Neural progenitor cell (in vitro differentiated cells): ENCODE measurements around the gene IGSF21. TPM values are rescaled to one million over a fixed set of nuclear protein-coding genes. Genes with fewer than 3 reads are reported as not detected.

Experiments
- DNase-seq: peaks from one replicate; pipeline ENCODE4 v3.0.0-alpha.2; 2016; ENCODE audit warnings: low spot score
- H2AFZ ChIP-seq: fragments of 200-600 bp; sonication (generic); replicated peaks from 2 replicates; pipeline ENCODE4 v1.6.1; 2016; ENCODE audit warnings: antibody characterized with exemption
- H3F3A ChIP-seq: fragments of 200-600 bp; sonication (generic); 2 replicates; pipeline ENCODE4 v1.6.1; 2016; ENCODE audit warnings: antibody characterized with exemption, low read depth
- H3K27ac ChIP-seq: fragments of 200-600 bp; sonication (generic); 2 replicates; pipeline ENCODE4 v1.5.1; 2016; ENCODE audit warnings: mild to moderate bottlenecking
- H3K27me3 ChIP-seq: fragments of 200-600 bp; sonication (generic); 2 replicates; pipeline ENCODE4 v1.6.1; 2016; ENCODE audit warnings: mild to moderate bottlenecking, moderate library complexity
- H3K36me3 ChIP-seq: fragments of 200-600 bp; sonication (generic); 2 replicates; pipeline ENCODE4 v1.5.1; 2016
- H3K4me1 ChIP-seq: fragments of 200-600 bp; sonication (generic); 2 replicates; pipeline ENCODE4 v1.6.1; 2016; ENCODE audit warnings: mixed run types
- H3K4me2 ChIP-seq: fragments of 200-600 bp; sonication (generic); 2 replicates; pipeline ENCODE4 v1.6.1; 2016
- H3K4me3 ChIP-seq: fragments of 200-600 bp; sonication (generic); 2 replicates; pipeline ENCODE4 v1.5.1; 2016
- H3K79me2 ChIP-seq: fragments of 200-600 bp; sonication (generic); 2 replicates; pipeline ENCODE4 v1.6.1; 2016; ENCODE audit warnings: low read depth
- H3K9ac ChIP-seq: fragments of 200-600 bp; sonication (generic); 2 replicates; pipeline ENCODE4 v1.6.1; 2016
- H3K9me3 ChIP-seq: fragments of 200-600 bp; sonication (generic); 2 replicates; pipeline ENCODE4 v1.5.1; 2016; ENCODE audit warnings: low read depth
- H4K20me1 ChIP-seq: fragments of 200-600 bp; sonication (generic); 2 replicates; pipeline ENCODE4 v1.6.1; 2016; ENCODE audit warnings: low read depth
- H3K27ac Mint-ChIP-seq: 3 replicates; pipeline ENCODE4 v1.8.0; 2021; ENCODE audit warnings: mixed read lengths
- H3K27me3 Mint-ChIP-seq: 2 replicates; pipeline ENCODE4 v1.8.0; 2022; ENCODE audit warnings: low read depth, mild to moderate bottlenecking, inconsistent platforms, moderate library complexity, mixed read lengths; ENCODE audit not compliant: insufficient read depth
- H3K36me3 Mint-ChIP-seq: 3 replicates; pipeline ENCODE4 v1.8.0; 2021; ENCODE audit warnings: mixed read lengths
- H3K4me1 Mint-ChIP-seq: 3 replicates; pipeline ENCODE4 v1.8.0; 2021; ENCODE audit warnings: mixed read lengths
- H3K4me3 Mint-ChIP-seq: 3 replicates; pipeline ENCODE4 v1.8.0; 2021; ENCODE audit warnings: mild to moderate bottlenecking, moderate library complexity, mixed read lengths
- H3K9me3 Mint-ChIP-seq: 3 replicates; pipeline ENCODE4 v1.8.0; 2020; ENCODE audit warnings: mixed read lengths
- CTCF ChIP-seq: fragments of 200-600 bp; sonication (generic); IDR thresholded peaks from 2 replicates; pipeline ENCODE4 v1.5.1; 2017; ENCODE audit warnings: antibody characterized with exemption, mild to moderate bottlenecking
- EZH2 ChIP-seq: fragments of 200-600 bp; sonication (generic); IDR thresholded peaks from 2 replicates; pipeline ENCODE4 v1.6.1; 2017; ENCODE audit warnings: antibody characterized with exemption, mild to moderate bottlenecking, moderate library complexity
- EZH2phosphoT487 ChIP-seq: fragments of 200-600 bp; sonication (generic); IDR thresholded peaks from 2 replicates; pipeline ENCODE4 v1.6.1; 2017; ENCODE audit warnings: antibody characterized with exemption
- total RNA-seq: library from RNA; depleted of rRNA; stranded (reverse); fragments of >200 nt; gene quantifications from 2 replicates; pipeline ENCODE4 v1.2.3, GENCODE V29; 2015; ENCODE audit warnings: low replicate concordance

The IGSF21 gene
- total RNA-seq, 1 donor from 2014 or later: 1.7 TPM

GRCh38 chr1:18094096-18094495, 13.5 kb upstream of the IGSF21 start:
- H3K4me1 Mint-ChIP-seq: peaks cover 40% of the 10 kb centered on the region
- no peak overlapping the region for H3K4me3 Mint-ChIP-seq
- Histone ChIP-seq H3K9me3 (no peaks in the 10 kb centered on the region), H3F3A (peaks cover 42% of the 10 kb centered on the region), H3K27ac (no peak overlapping the region), H3K4me1 (peaks cover 43% of the 10 kb centered on the region), H3K4me3 (no peak overlapping the region), H3K4me2 (no peak overlapping the region), H4K20me1 (no peaks in the 10 kb centered on the region), H3K79me2 (no peaks in the 10 kb centered on the region), H3K36me3 (no peaks in the 10 kb centered on the region), H3K27me3 (no peaks in the 10 kb centered on the region), H3K9ac (no peak overlapping the region), H2AFZ (no peak overlapping the region)
- H3K27me3 Mint-ChIP-seq: peaks cover 18% of the 10 kb centered on the region
- H3K9me3 Mint-ChIP-seq: peaks cover 3% of the 10 kb centered on the region
- no peak for TF ChIP-seq EZH2
- no peak for TF ChIP-seq CTCF
- TF ChIP-seq EZH2phosphoT487: no peak
- H3K36me3 Mint-ChIP-seq: no peaks in the 10 kb centered on the region
- H3K27ac Mint-ChIP-seq: no peak overlapping the region
- DNase-seq: no peak

DNA sequence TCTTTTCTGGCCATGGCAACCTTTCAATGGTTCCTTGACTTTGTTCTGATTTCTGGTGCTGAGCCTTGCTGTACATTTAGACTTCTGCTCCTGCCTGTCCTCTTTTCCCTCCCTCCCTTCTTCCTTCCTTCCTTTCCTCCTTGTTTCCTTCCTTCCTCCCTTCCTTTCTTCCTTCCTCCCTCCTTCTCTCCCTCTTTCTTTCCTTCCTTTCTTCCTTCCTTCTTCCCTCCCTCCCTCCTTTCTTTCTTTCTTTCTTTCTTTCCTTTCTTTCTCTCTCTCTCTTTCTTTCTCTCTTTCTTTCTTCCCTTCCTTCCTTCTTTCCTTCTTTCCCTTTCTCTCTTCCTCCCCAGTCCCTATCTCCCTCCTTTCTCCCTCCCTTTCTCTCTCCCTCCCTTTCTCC, 10.4 kb upstream of the IGSF21 start:
- peaks cover 20% of the 10 kb centered on the region for H3K4me1 Mint-ChIP-seq
- Histone ChIP-seq H2AFZ (no peak overlapping the region), H3K4me1 (peaks cover 27% of the 10 kb centered on the region), H3K4me2 (no peak overlapping the region), H4K20me1 (no peaks in the 10 kb centered on the region), H3K4me3 (no peak overlapping the region), H3K27ac (no peak overlapping the region), H3K27me3 (peaks cover 12% of the 10 kb centered on the region), H3K36me3 (no peaks in the 10 kb centered on the region), H3F3A (peaks cover 29% of the 10 kb centered on the region), H3K79me2 (no peaks in the 10 kb centered on the region), H3K9ac (no peak overlapping the region), H3K9me3 (no peaks in the 10 kb centered on the region)
- H3K36me3 Mint-ChIP-seq: no peaks in the 10 kb centered on the region
- H3K9me3 Mint-ChIP-seq: peaks cover 3% of the 10 kb centered on the region
- TF ChIP-seq CTCF (no peak), EZH2phosphoT487 (no peak), EZH2 (no peak)
- H3K27me3 Mint-ChIP-seq: peaks cover 21% of the 10 kb centered on the region
- H3K27ac Mint-ChIP-seq: no peak overlapping the region
- DNase-seq: no peak
- no peak overlapping the region for H3K4me3 Mint-ChIP-seq

GRCh38 chr1:18099026-18099425, 8.6 kb upstream of the IGSF21 start:
- H3K27me3 Mint-ChIP-seq: peaks cover 22% of the 10 kb centered on the region
- TF ChIP-seq CTCF (no peak), EZH2 (no peak), EZH2phosphoT487 (no peak)
- Histone ChIP-seq H3K4me3 (no peak overlapping the region), H2AFZ (no peak overlapping the region), H3K36me3 (no peaks in the 10 kb centered on the region), H3K9me3 (no peaks in the 10 kb centered on the region), H3K79me2 (no peaks in the 10 kb centered on the region), H3K4me1 (peaks cover 14% of the 10 kb centered on the region), H3K4me2 (peak overlapping the region; percentile 55), H3K27me3 (peaks cover 21% of the 10 kb centered on the region), H4K20me1 (no peaks in the 10 kb centered on the region), H3K9ac (no peak overlapping the region), H3K27ac (no peak overlapping the region), H3F3A (peaks cover 12% of the 10 kb centered on the region)
- no peak overlapping the region for H3K27ac Mint-ChIP-seq
- H3K36me3 Mint-ChIP-seq: no peaks in the 10 kb centered on the region
- DNase-seq: no peak
- peaks cover 7% of the 10 kb centered on the region for H3K4me1 Mint-ChIP-seq
- peaks cover 3% of the 10 kb centered on the region for H3K9me3 Mint-ChIP-seq
- H3K4me3 Mint-ChIP-seq: no peak overlapping the region
